ENCODE results near the gene PKMYT1. TPM values are rescaled to one million over a fixed set of nuclear protein-coding genes. Genes with fewer than 3 reads are reported as not detected.
A peak's percentile ranks its signal among the peaks of the same experiment; 100 is the strongest.

The PKMYT1 gene
- total RNA-seq, 4 donors from 2014 or later = 0.60 to 1.6 (median 1.1) TPM

DNA sequence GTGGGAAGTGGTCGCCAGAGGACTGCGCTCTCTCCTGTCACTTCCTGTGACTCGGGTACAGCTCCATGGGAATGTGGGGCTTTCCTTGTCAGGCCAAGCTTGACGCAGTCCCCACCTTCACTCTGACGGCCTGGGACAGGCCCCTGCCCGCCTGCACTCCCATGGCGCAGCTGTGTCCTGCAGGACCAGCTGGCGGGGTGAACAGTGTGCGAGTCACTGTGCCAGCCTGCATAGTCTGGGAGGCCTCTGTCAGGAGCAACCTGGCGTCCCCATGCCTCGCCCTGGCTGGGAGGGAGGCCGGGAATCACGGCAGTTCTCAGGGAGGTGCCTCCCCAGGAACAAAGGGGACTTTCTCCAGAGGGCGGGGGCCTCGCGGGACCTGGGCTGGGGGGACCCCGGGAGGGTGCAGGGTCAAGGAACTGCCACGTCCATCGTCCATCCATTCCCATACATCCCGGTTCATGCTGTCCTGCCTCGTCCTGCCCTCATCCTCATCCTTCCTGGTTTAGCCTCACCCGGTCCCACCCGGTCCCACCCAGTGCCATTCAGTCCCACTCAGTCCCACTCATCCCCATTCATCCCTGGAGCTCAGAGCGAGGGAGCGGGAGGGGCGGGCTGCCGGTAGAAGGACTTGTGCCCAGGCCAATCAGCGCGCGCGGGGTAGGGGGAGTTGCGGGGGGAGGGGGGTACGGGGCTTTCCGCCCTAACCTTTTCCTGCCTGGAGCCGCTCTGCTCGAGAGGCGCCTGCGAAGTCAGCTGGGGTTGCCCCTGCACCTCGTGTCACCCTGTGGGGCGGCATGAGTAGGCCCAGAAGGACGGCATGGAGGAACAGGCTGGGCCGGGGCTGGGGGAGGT, 55.1 kb downstream of the PKMYT1 start:
- H3K27me3 ChIP-seq = no peaks in the 10 kb centered on the region
- no peak for TF ChIP-seq EP300 (IDR thresholded peaks at IDR 0.05)
- peaks cover 0 to 26% (median 6%) of the 10 kb centered on the region in 4 donors for H3K4me1 ChIP-seq
- DNase-seq (ENCODE audit: low spot score in 2 of 2) = no peak
- 55 to 58% methylated on average over 23 to 24 of the region's 42 CpGs for WGBS, 2 donors
- no peak overlapping the region for H3K4me3 ChIP-seq
- peaks cover 0 to 41% (median 0%) of the 10 kb centered on the region in 3 donors for H3K36me3 ChIP-seq
- no peaks in the 10 kb centered on the region for H3K9me3 ChIP-seq
- peak overlapping the region in 2 of 4 donors; percentile 50 to 75 for H3K27ac ChIP-seq

- Histone ChIP-seq H3K27ac (no peak overlapping the region), H3K27me3 (no peaks in the 10 kb centered on the region), H3K4me1 (peaks cover 0 to 38% (median 6%) of the 10 kb centered on the region in 4 donors), H3K9me3 (no peaks in the 10 kb centered on the region), H3K36me3 (peaks cover 0 to 28% (median 0%) of the 10 kb centered on the region in 3 donors), H3K4me3 (no peak overlapping the region)
- WGBS, 2 donors = 93 to 95% methylated on average over 14 of the region's 14 CpGs
- TF ChIP-seq CTCF (IDR thresholded peaks at IDR 0.05) (no peak), EP300 (IDR thresholded peaks at IDR 0.05) (no peak)
- DNase-seq (ENCODE audit: low spot score in 2 of 2) = no peak
Observed at GRCh38 chr16:2923481-2923880, 56.8 kb downstream of the PKMYT1 start.

Small RNAs within 50 kb of the gene (small RNA-seq; reads per million reads assigned to genes)
- not detected for gene LINC00514

Other genes starting within 250 kb of the PKMYT1 start
- 1,000 to 10,000 TPM in 1 of 4 donors, 100 to 1,000 TPM in 3; 843 to 1,374 (median 886) TPM for gene SRRM2, start 227.8 kb downstream of the PKMYT1 start, total RNA-seq
- gene ELOB, start 203.2 kb downstream of the PKMYT1 start, total RNA-seq = 100 to 1,000 TPM; 293 to 759 (median 513) TPM
- gene PRSS33, start 192.9 kb downstream of the PKMYT1 start, total RNA-seq = not detected
- gene PRSS41, start 182.0 kb downstream of the PKMYT1 start, total RNA-seq = not detected
- gene PRSS21, start 163.2 kb downstream of the PKMYT1 start, total RNA-seq = not detected
- gene ZG16B, start 150.1 kb downstream of the PKMYT1 start, total RNA-seq = not detected
- gene PRSS22, start 122.3 kb downstream of the PKMYT1 start, total RNA-seq = not detected
- 10 to 100 TPM; 66.2 to 76.8 (median 72.8) TPM for gene FLYWCH2, start 97.2 kb downstream of the PKMYT1 start, total RNA-seq
- 10 to 100 TPM; 65.1 to 74.9 (median 68.7) TPM for gene FLYWCH1, start 68.5 kb downstream of the PKMYT1 start, total RNA-seq
- not detected for gene KREMEN2, start 16.2 kb downstream of the PKMYT1 start, total RNA-seq
- gene PAQR4, start 11.1 kb downstream of the PKMYT1 start, total RNA-seq = 10 to 100 TPM in 1 of 4 donors, 1 to 10 TPM in 3; 5.1 to 15.0 (median 7.9) TPM
- gene CLDN9, start 32.5 kb upstream of the PKMYT1 start, total RNA-seq = under 1 TPM in 1 of 4 donors, not detected in 3; 0.30 TPM
- not detected for gene CLDN6, start 37.7 kb upstream of the PKMYT1 start, total RNA-seq
- gene TNFRSF12A, start 39.9 kb upstream of the PKMYT1 start, total RNA-seq = 10 to 100 TPM in 2 of 4 donors, 1 to 10 TPM in 2; 2.4 to 47.4 (median 11.5) TPM
- 10 to 100 TPM; 17.7 to 46.9 (median 38.5) TPM for gene HCFC1R1, start 43.5 kb upstream of the PKMYT1 start, total RNA-seq
- 10 to 100 TPM; 12.2 to 28.5 (median 18.0) TPM for gene THOC6, start 43.6 kb upstream of the PKMYT1 start, total RNA-seq
- gene BICDL2, start 56.5 kb upstream of the PKMYT1 start, total RNA-seq = not detected
- under 1 TPM in 2 of 4 donors, not detected in 2; under 0.01 to 0.42 TPM for gene MMP25, start 66.1 kb upstream of the PKMYT1 start, total RNA-seq
- 10 to 100 TPM in 3 of 4 donors, 1 to 10 TPM in 1; 4.2 to 32.9 (median 21.7) TPM for gene IL32, start 85.2 kb upstream of the PKMYT1 start, total RNA-seq
- not detected for gene ZSCAN10, start 118.8 kb upstream of the PKMYT1 start, total RNA-seq
- 10 to 100 TPM; 19.4 to 29.2 (median 21.5) TPM for gene ZNF205, start 132.1 kb upstream of the PKMYT1 start, total RNA-seq
- 10 to 100 TPM in 1 of 4 donors, 1 to 10 TPM in 3; 7.7 to 17.1 (median 8.9) TPM for gene ZNF213, start 154.6 kb upstream of the PKMYT1 start, total RNA-seq
- gene OR1F1, start 207.8 kb upstream of the PKMYT1 start, total RNA-seq = not detected